Small intestine (tissue), 7 donors: ENCODE measurements around the gene HSFX3. TPM values are rescaled to one million over a fixed set of nuclear protein-coding genes. Genes with fewer than 3 reads are reported as not detected.
"Not testable (repeated sequence)": the region's sequence is repeated elsewhere in the genome, so short reads cannot be mapped to it uniquely, and the experiment has no call there.

Experiments used
- DNase-seq, 2 donors: peaks; one replicate each; pipeline versions ENCODE4 v3.0.0 to v3.0.0-alpha.2; 2013
- FAIRE-seq: peaks from 2 replicates; lab custom pipeline; 2012; peaks lifted over from hg19 to GRCh38; lab: Jason Lieb, UNC
- H3K27ac ChIP-seq, 3 donors: one replicate each; pipeline ENCODE4 v1.5.1; 2013; ENCODE audit warnings: low read length in 2 of 3, mild to moderate bottlenecking in 2 of 3, control low read depth in 1 of 3, inconsistent platforms in 1 of 3, low read depth in 1 of 3, moderate library complexity in 1 of 3
- H3K27me3 ChIP-seq, 3 donors: one replicate each; pipeline ENCODE4 v1.6.1; 2013; ENCODE audit warnings: low read length in 3 of 3, inconsistent platforms in 1 of 3; ENCODE audit not compliant: control insufficient read depth in 3 of 3, insufficient read depth in 3 of 3
- H3K36me3 ChIP-seq, 3 donors: one replicate each; pipeline ENCODE4 v1.6.1; 2013; ENCODE audit warnings: low read length in 3 of 3, inconsistent platforms in 1 of 3, low read depth in 1 of 3, mild to moderate bottlenecking in 1 of 3, moderate library complexity in 1 of 3; ENCODE audit not compliant: control insufficient read depth in 3 of 3, insufficient read depth in 2 of 3
- H3K4me1 ChIP-seq, 3 donors: one replicate each; pipeline ENCODE4 v1.6.1; 2013; ENCODE audit warnings: low read length in 2 of 3, inconsistent platforms in 1 of 3, low read depth in 1 of 3, mild to moderate bottlenecking in 1 of 3, moderate library complexity in 1 of 3; ENCODE audit not compliant: control insufficient read depth in 3 of 3, insufficient read depth in 2 of 3
- H3K4me3 ChIP-seq, 3 donors: one replicate each; pipeline ENCODE4 v1.5.1; 2013; ENCODE audit warnings: low read length in 3 of 3, control low read depth in 1 of 3, inconsistent platforms in 1 of 3, low read depth in 1 of 3, mild to moderate bottlenecking in 1 of 3, moderate library complexity in 1 of 3
- H3K9me3 ChIP-seq, 2 donors: one replicate each; pipeline ENCODE4 v1.6.1; 2013; ENCODE audit warnings: low read depth in 1 of 2, low read length in 1 of 2; ENCODE audit not compliant: control insufficient read depth in 2 of 2, insufficient read depth in 1 of 2
- WGBS, 3 donors: extraction: QIAGEN DNeasy Blood & Tissue Kit; methylation state at CpG; one replicate each; pipeline ENCODE4 v1.1.7; 2013; 5-methylcytosine and 5-hydroxymethylcytosine counted together
- polyA plus RNA-seq, 4 donors: library from polyadenylated mRNA; stranded (reverse) in 3 of 4; unstranded in 1 of 4; fragments of 200-250 nt in 3 of 4; fragments of 120-200 nt in 1 of 4; gene quantifications; one replicate each; pipeline versions ENCODE4 v1.2.1 to v1.2.3, GENCODE V29; 2013
- donor health status: healthy with polysubstance abuse.
- donor health status: control.
- donor health status: control.
- donor health status: Bipolar disorder and iron deficiency.
- donor health status: healthy.

HSFX3 gene
- polyA plus RNA-seq, 4 donors = not detected

GRCh38 chrX:149510386-149510785, 39.3 kb downstream of the HSFX3 start:
- Histone ChIP-seq H3K9me3 (no peaks in the 10 kb centered on the region), H3K27ac (no peak overlapping the region), H3K36me3 (no peaks in the 10 kb centered on the region), H3K4me3 (no peak overlapping the region), H3K27me3 (no peaks in the 10 kb centered on the region), H3K4me1 (peaks cover 0 to 5% (median 0%) of the 10 kb centered on the region in 3 donors)
- WGBS, 3 donors = 38 to 75% (median 51%) methylated on average over 4 of the region's 4 CpGs
- FAIRE-seq (no peak), DNase-seq (no peak)

GRCh38 chrX:149508467-149508866, 41.3 kb downstream of the HSFX3 start:
- peaks cover 0 to 9% (median 0%) of the 10 kb centered on the region in 3 donors for H3K4me1 ChIP-seq
- H3K4me3 ChIP-seq = no peak overlapping the region
- 36 to 67% (median 59%) methylated on average over 1 of the region's 1 CpG for WGBS, 3 donors
- DNase-seq (no peak), FAIRE-seq (no peak)
- no peaks in the 10 kb centered on the region for H3K36me3 ChIP-seq
- no peak overlapping the region for H3K27ac ChIP-seq
- H3K27me3 ChIP-seq = no peaks in the 10 kb centered on the region
- H3K9me3 ChIP-seq = no peaks in the 10 kb centered on the region

GRCh38 chrX:149506349-149506748, 43.4 kb downstream of the HSFX3 start:
- WGBS, 3 donors = 91 to 98% (median 93%) methylated on average over 2 of the region's 2 CpGs
- DNase-seq (no peak), FAIRE-seq (no peak)
- Histone ChIP-seq H3K27me3 (no peaks in the 10 kb centered on the region), H3K4me1 (peaks cover 0 to 9% (median 0%) of the 10 kb centered on the region in 3 donors), H3K4me3 (no peak overlapping the region), H3K27ac (no peak overlapping the region), H3K36me3 (peaks cover 0 to 6% (median 2%) of the 10 kb centered on the region in 3 donors), H3K9me3 (no peaks in the 10 kb centered on the region)

- Histone ChIP-seq H3K4me3 (peak overlapping the region in 1 of 3 donors; percentile 75), H3K27ac (peak overlapping the region in 2 of 3 donors; percentile 44 to 98), H3K27me3 (no peaks in the 10 kb centered on the region), H3K9me3 (no peaks in the 10 kb centered on the region), H3K4me1 (peaks cover 0 to 9% (median 0%) of the 10 kb centered on the region in 3 donors), H3K36me3 (peaks cover 0 to 6% (median 5%) of the 10 kb centered on the region in 3 donors)
- WGBS, 3 donors = 78 to 87% (median 83%) methylated on average over 9 of the region's 9 CpGs
- FAIRE-seq = no peak
- no peak for DNase-seq
These were observed 44.1 kb downstream of the HSFX3 start for GRCh38 chrX:149505671-149506070.

- 0 to 27% (median 4%) methylated on average over 13 to 54 of the region's 54 CpGs for WGBS, 3 donors
- peak within 1 kb of the TSS; percentile 82 to 98 (median 87) for H3K27ac ChIP-seq
- DNase-seq (peak; percentile 87 to 88), FAIRE-seq (no peak)
- H3K4me3 ChIP-seq = peak within 1 kb of the TSS; percentile 26 to 75 (median 59)
- H3K9me3 ChIP-seq = no peaks in the 10 kb centered on the region
- H3K4me1 ChIP-seq = peaks cover 0 to 9% (median 0%) of the 10 kb centered on the region in 3 donors
- H3K36me3 ChIP-seq = peaks cover 0 to 10% (median 5%) of the 10 kb centered on the region in 3 donors
- H3K27me3 ChIP-seq = no peaks in the 10 kb centered on the region
These were observed 44.6 kb downstream of the HSFX3 start, which contains the start of gene IDS for GRCh38 chrX:149504915-149505651. Gene IDS, minus strand, starts transcription at chrX:149505306. Its CDS starts 169 bp downstream, at chrX:149505137.

GRCh38 chrX:149504226-149504914, 45.4 kb downstream of the HSFX3 start:
- DNase-seq (peak; percentile 12 to 27), FAIRE-seq (no peak)
- no peaks in the 10 kb centered on the region for H3K27me3 ChIP-seq
- WGBS, 3 donors = 34 to 47% (median 44%) methylated on average over 10 of the region's 10 CpGs
- H3K4me1 ChIP-seq = peaks cover 0 to 9% (median 0%) of the 10 kb centered on the region in 3 donors
- peak overlapping the region; percentile 26 to 75 (median 59) for H3K4me3 ChIP-seq
- no peaks in the 10 kb centered on the region for H3K9me3 ChIP-seq
- H3K27ac ChIP-seq = peak overlapping the region; percentile 82 to 98 (median 87)
- H3K36me3 ChIP-seq = peaks cover 0 to 13% (median 5%) of the 10 kb centered on the region in 3 donors

GRCh38 chrX:149503446-149503845, 46.3 kb downstream of the HSFX3 start:
- peaks cover 0 to 13% (median 5%) of the 10 kb centered on the region in 3 donors for H3K36me3 ChIP-seq
- not testable (repeated sequence) for FAIRE-seq, H3K4me1 ChIP-seq, DNase-seq, H3K27me3 ChIP-seq, H3K9me3 ChIP-seq, H3K4me3 ChIP-seq
- 29 to 80% (median 59%) methylated on average over 2 to 5 of the region's 10 CpGs for WGBS, 3 donors
- peak overlapping the region in 1 of 3 donors; percentile 65 for H3K27ac ChIP-seq

GRCh38 chrX:149502923-149503322, 46.8 kb downstream of the HSFX3 start:
- not testable (repeated sequence) for H3K27me3 ChIP-seq, H3K9me3 ChIP-seq, FAIRE-seq, H3K27ac ChIP-seq, H3K4me3 ChIP-seq, H3K4me1 ChIP-seq, DNase-seq
- peaks cover 0 to 15% (median 6%) of the 10 kb centered on the region in 3 donors for H3K36me3 ChIP-seq
- 45 to 88% (median 52%) methylated on average over 3 to 5 of the region's 5 CpGs for WGBS, 3 donors
